A673 (cell line): Measurements from ENCODE around the gene CTSA. TPM values are rescaled to one million over a fixed set of nuclear protein-coding genes. Genes with fewer than 3 reads are reported as not detected.

Experiments
- BruUV-seq: library from RNA; stranded (reverse); fragments of 400-500 nt; replicated peaks from 2 replicates; lab custom pipeline; 2021; lab: Mats Ljungman, UMichigan
- CTCF ChIA-PET: fragments of 300-600 bp; sonication (Branson Sonifier 250); formaldehyde crosslinking; loops from one replicate; lab custom pipeline; 2022; ENCODE audit warnings: antibody characterized with exemption; lab: Charles Lee
- POLR2A ChIA-PET: fragments of 300-600 bp; sonication (Branson Sonifier 250); formaldehyde crosslinking; loops from one replicate; lab custom pipeline; 2022; ENCODE audit warnings: antibody characterized with exemption; ENCODE audit not compliant: low non-redundant PET; lab: Charles Lee
- DNase-seq: peaks from one replicate; pipeline ENCODE4 v3.0.0-alpha.2; 2015; ENCODE audit warnings: low spot score
- H3K27ac ChIP-seq: fragments of 200-600 bp; sonication (generic); 2 replicates; pipeline ENCODE4 v1.5.1; 2016; ENCODE audit warnings: mixed run types, low read depth, mild to moderate bottlenecking, mixed read lengths, antibody characterized with exemption, low read length; ENCODE audit not compliant: poor library complexity, severe bottlenecking
- H3K27me3 ChIP-seq: fragments of 200-600 bp; sonication (generic); replicated peaks from 2 replicates; pipeline ENCODE4 v1.6.1; 2017; ENCODE audit warnings: mixed run types, low read depth, mild to moderate bottlenecking, mixed read lengths, antibody characterized with exemption, low read length; ENCODE audit not compliant: insufficient read depth, poor library complexity
- H3K36me3 ChIP-seq: fragments of 200-600 bp; sonication (generic); 2 replicates; pipeline ENCODE4 v1.6.1; 2016; ENCODE audit warnings: mixed run types, mild to moderate bottlenecking, mixed read lengths, antibody characterized with exemption, low read length; ENCODE audit not compliant: insufficient read depth, poor library complexity, severe bottlenecking
- H3K4me1 ChIP-seq: fragments of 200-600 bp; sonication (generic); 2 replicates; pipeline ENCODE4 v1.6.1; 2017; ENCODE audit warnings: mixed run types, mild to moderate bottlenecking, mixed read lengths, antibody characterized with exemption, low read length; ENCODE audit not compliant: insufficient read depth, poor library complexity, severe bottlenecking
- H3K4me3 ChIP-seq: fragments of 200-600 bp; sonication (generic); 2 replicates; pipeline ENCODE4 v1.5.1; 2016; ENCODE audit warnings: low read depth, mixed run types, mild to moderate bottlenecking, mixed read lengths, low read length; ENCODE audit not compliant: poor library complexity, severe bottlenecking
- H3K9me3 ChIP-seq: fragments of 200-600 bp; sonication (generic); 2 replicates; pipeline ENCODE4 v1.6.1; 2016; ENCODE audit warnings: mixed run types, low read depth, mild to moderate bottlenecking, mixed read lengths, antibody characterized with exemption, low read length; ENCODE audit not compliant: poor library complexity, severe bottlenecking
- CTCF ChIP-seq: fragments of 300-800, 200-600 bp; sonication (generic); conservative IDR thresholded peaks from 2 replicates; pipeline ENCODE4 v1.5.1; 2017; ENCODE audit warnings: low read depth, mild to moderate bottlenecking, antibody characterized with exemption, low read length, moderate library complexity, mixed read lengths
- EZH2 ChIP-seq: fragments of 200-600 bp; sonication (generic); IDR thresholded peaks from 2 replicates; pipeline ENCODE4 v1.6.1; 2017; ENCODE audit warnings: borderline replicate concordance, low read depth, mild to moderate bottlenecking, mixed read lengths, antibody characterized with exemption, low read length; ENCODE audit not compliant: poor library complexity, severe bottlenecking
- intact Hi-C: fragments of 100-400 bp; cut with micrococcal nuclease; formaldehyde crosslinking; loops from one replicate; pipeline ENCODE4 v1.10.0; 2022; ENCODE audit not compliant: unreplicated experiment
- total RNA-seq: library from RNA; stranded (reverse); gene quantifications from 2 replicates; pipeline ENCODE4 v1.2.3, GENCODE V29; 2021

CTSA gene
- total RNA-seq, 1 experiment from 2014 or later: 83.5 TPM

GRCh38 chr20:45944965-45945677, 54.0 kb downstream of the CTSA start:
- H3K4me1 ChIP-seq: no peaks in the 10 kb centered on the region
- H3K27me3 ChIP-seq: no peaks in the 10 kb centered on the region
- no TSS peak for BruUV-seq
- peaks cover 91% of the 10 kb centered on the region for H3K36me3 ChIP-seq
- H3K9me3 ChIP-seq: no peaks in the 10 kb centered on the region
- no peak overlapping the region for H3K4me3 ChIP-seq
- intact Hi-C loops: no loop called here
- ChIA-PET CTCF (no interaction called here), POLR2A (interaction anchor here (0.6 kb wide), 1 partner anchor 9 kb away, joined by 12 read pairs; no protein-coding TSS in a partner anchor)
- no peak overlapping the region for H3K27ac ChIP-seq
- no peak for DNase-seq
- TF ChIP-seq CTCF: no peak
- TF ChIP-seq EZH2: no peak

- CTCF ChIA-PET: no interaction called here
- TF ChIP-seq EZH2 (no peak), CTCF (no peak)
- Histone ChIP-seq H3K27me3 (no peaks in the 10 kb centered on the region), H3K27ac (no peak overlapping the region), H3K4me3 (no peak overlapping the region), H3K9me3 (no peaks in the 10 kb centered on the region), H3K36me3 (peaks cover 91% of the 10 kb centered on the region), H3K4me1 (no peaks in the 10 kb centered on the region)
- intact Hi-C loops: no loop called here
- DNase-seq: peak; percentile 48
- BruUV-seq: no TSS peak
- POLR2A ChIA-PET: interaction anchor here (0.6 kb wide), 1 partner anchor 9 kb away, joined by 12 read pairs; no protein-coding TSS in a partner anchor
These were observed 54.6 kb downstream of the CTSA start for GRCh38 chr20:45945678-45946148.

- POLR2A ChIA-PET: interaction anchor here (0.6 kb wide), 1 partner anchor 10 kb away, joined by 3 read pairs; no protein-coding TSS in a partner anchor
- CTCF ChIA-PET: no interaction called here
- BruUV-seq: no TSS peak
- intact Hi-C loops: no loop called here
- no peak overlapping the region for H3K27ac ChIP-seq
- TF ChIP-seq EZH2: no peak
- TF ChIP-seq CTCF: no peak
- no peaks in the 10 kb centered on the region for H3K9me3 ChIP-seq
- peaks cover 89% of the 10 kb centered on the region for H3K36me3 ChIP-seq
- no peak for DNase-seq
- no peak overlapping the region for H3K4me3 ChIP-seq
- no peaks in the 10 kb centered on the region for H3K4me1 ChIP-seq
- H3K27me3 ChIP-seq: no peaks in the 10 kb centered on the region
These were observed 55.2 kb downstream of the CTSA start for GRCh38 chr20:45946149-45946970.
